TTC549 (cell line): Measurements from ENCODE around the gene MRTFB.

ENCODE experiments used
- FAIRE-seq: peaks from 2 replicates; lab custom pipeline; 2012; peaks lifted over from hg19 to GRCh38; lab: Jason Lieb, UNC

Gene MRTFB

DNA sequence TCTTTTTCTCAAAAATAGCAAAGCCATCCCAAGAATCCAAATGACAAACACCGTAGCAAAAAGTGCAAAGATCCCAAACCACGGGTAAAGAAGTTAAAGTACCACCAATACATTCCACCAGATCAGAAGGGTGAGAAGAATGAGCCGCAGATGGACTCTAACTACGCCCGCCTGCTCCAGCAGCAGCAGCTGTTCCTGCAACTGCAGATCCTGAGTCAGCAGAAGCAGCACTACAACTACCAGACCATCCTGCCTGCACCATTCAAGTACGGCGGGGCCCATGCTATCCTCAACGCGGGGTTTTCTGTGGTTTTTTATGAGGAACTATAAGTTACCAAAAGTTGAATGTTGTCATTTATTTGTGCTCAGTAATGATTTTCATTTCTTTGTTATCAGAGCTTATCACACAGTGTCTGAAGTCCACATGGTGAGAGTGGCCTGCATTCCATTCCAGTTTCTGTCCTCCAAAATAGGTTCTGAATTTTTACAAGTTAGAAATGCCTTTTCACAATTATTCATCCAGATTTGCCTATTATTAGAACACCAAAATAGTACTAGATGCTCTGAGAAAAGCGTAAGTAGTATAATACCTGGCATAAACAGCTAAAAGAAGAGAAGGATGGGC is 169.2 kb downstream of the MRTFB start:
- FAIRE-seq: no peak

DNA sequence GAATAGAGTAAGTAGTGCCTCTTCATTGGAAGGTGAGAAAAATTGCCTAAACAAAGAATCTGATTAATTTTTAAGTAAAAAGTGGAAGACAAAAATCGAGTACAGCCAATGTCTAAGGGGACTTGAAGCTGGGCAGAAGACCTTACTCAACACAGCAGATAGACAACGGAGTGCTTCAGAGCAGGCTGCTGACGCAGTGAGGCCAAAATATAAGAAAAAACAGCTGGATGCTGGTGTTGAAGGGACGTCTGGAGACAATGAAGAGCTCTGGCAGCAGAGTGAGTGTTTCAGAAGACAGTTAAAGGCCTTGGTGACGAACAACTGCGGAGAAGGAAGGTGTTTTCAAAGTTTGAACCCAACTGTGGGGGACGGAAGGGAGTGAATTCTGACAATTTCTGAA is 169.8 kb downstream of the MRTFB start:
- no peak for FAIRE-seq

DNA sequence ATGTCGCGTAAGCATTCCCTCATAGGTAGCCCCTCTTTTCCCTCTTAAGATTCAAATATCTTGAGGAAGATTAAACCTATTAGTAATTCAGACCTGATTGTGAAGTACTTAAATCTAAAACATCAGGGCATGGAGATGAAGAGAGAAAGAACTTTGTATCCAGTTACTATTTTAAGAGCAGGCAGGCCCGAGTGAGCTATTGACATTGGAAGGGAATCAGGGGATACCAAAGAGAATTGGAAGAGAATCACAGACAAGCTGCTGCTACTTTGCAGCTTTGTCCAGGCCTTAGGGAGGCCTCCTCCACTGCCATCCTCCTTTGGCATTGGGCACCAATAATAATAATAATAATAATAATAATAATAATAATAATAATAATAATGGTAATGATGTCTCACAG is 170.5 kb downstream of the MRTFB start:
- no peak for FAIRE-seq

DNA sequence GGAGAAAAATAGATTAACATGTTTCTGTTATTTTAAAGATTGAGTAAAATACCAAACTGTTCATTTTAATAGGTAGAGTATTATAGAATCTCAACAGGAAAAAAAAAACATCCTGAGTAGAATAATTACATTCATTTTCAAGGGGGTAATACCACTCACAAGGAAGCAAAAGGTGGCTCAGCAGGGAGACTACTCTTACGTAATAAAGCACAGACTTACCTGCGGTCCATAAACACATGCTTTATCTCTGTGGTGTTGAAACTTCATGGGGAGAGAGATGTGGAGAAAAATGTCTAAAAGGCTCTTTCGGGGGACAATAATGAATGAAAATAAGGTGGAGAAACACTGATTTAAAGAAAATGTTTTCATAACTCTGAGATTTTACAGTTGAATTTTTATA is 171.7 kb downstream of the MRTFB start:
- no peak for FAIRE-seq

DNA sequence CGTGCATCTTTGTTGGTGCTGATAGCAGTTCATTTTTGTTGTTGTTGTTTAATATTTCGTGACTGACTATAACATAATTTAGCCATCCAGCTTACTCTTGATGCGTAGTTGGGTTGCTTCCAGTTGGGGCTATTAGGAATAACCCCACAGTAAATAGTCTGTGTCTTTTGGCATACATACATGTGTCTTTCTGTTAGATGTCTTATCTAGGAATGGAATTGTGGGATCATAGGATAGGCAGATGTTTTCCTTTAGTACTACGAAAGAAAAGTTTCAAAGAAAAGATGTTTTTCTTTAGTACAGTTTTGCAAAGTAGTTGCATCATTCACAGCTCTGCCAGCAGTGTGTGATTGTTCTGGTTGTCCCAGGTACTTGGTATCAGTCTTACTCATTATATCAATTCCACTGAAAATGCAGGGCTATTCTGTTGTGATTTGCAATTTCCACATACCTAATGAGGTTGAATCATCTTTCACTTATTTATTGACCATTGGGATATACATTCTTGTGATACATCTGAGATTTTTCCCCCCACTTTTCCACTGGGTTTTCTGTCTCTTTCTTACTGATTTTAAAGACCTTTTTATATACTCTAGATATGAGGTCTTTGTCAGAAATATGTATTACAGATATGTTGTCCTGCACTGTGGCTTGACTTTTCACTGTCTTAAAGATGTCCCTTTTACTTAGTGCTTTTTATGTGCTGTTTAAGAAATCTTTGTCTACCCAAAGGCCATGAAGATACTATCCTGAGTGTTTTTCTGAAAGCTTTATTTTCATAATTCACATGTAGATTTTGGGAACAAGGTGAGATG is 173.3 kb downstream of the MRTFB start:
- FAIRE-seq: no peak

DNA sequence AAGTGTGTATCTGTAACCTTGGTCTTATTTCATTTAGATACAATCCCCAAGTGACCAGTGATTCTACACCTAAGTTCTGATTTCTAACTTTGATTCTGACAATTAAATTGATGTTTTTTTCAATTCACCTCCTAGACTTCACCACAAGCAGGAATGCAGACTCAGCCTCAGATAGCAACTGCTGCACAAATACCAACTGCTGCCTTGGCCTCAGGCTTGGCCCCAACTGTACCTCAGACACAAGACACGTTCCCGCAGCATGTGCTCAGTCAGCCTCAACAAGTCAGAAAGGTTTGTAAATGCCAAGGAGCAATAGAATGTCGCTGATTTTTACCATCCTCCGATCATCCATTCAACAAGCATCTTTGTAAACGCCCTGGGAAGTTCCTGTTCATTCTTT is 177.7 kb downstream of the MRTFB start:
- FAIRE-seq: no peak

DNA sequence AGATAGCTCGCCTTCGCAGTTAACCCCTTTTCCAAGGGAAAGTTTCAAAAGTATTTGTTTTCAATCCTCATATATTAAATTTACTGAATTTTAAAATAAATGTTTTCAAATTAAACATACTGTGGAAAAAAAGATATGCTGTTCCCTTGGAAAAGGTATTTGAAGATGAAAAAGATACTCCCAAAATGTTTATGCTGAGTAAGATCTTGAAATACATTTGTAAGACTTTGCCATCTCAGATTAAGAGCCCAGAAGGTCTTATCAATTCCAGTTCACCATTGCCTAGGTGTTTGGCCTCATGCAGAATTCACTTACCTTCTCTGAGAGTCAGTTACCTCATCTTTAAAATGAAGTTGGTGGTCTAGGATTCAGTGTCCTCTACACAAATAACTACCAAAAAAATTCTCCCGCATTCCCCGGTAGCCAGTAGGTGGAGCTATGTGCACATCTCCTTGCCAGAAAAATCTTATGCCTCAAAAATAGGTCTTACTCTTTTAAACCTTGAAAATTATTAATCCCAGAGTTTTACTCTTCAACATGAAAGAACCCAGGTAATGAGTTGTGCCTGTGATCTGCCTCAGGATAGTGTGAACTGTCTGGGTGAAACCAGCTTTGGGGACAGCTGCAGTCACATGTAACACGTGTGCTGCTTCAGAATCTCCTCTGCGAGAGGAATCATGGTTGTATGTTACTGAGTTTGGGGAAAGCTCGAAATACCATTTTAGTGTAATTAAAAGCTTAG is 178.3 kb downstream of the MRTFB start:
- peak; percentile 11 for FAIRE-seq

DNA sequence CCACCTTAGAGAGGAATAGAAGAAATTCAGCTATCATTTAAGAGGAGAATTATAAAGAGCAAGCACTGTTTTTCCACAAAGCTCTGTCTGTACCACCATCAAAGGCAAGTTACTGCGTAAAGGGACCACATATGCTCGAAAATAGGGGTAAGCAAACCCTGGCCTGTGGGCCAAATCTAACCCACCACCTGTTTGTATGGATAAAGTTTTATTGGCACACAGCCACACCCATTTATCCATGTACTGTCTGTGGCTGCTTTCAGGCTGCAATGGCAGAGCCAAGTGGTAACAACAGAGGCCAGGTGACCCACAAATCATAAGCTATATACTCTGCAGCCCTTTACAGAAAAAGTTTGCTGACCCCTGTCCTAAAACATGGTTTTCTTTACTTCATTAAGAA is 180.3 kb downstream of the MRTFB start:
- FAIRE-seq: no peak

DNA sequence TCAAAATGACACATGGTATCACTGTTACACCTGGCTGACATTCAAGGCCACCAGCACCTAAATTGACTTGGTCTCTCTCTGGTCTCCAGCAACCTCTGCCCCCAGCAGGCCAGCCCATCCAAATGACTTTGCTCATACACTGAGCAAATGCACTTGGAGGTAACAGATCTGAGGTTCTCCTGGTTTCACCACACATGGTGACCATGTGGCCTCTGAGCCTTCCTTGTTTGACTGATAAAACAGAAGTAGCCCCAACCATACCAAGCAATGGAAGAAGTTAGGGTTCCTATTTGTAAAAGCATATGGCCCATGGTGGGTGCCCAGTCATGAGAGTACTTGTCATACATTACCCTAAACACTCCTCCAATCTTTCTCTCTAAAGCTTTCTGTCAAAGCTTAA is 181.7 kb downstream of the MRTFB start:
- no peak for FAIRE-seq

DNA sequence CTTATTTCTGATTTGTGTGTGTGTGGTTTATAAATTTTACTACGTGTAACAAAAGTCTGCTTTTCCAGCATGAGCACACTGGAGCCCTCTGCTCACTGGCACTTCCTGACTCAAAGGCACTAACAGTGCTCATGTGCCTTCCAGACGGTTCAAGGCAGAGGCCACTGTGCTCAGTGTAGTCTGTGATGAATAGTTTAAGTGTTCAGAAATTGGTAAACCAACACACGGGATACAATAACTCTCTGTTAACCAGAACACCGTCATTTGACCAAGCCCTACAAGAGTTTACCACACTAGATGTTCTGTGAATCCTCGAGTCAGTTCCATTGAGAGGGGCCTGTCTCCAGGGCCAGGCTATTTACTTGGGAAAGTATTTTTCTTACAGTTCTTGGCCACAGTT is 191.9 kb downstream of the MRTFB start:
- no peak for FAIRE-seq

DNA sequence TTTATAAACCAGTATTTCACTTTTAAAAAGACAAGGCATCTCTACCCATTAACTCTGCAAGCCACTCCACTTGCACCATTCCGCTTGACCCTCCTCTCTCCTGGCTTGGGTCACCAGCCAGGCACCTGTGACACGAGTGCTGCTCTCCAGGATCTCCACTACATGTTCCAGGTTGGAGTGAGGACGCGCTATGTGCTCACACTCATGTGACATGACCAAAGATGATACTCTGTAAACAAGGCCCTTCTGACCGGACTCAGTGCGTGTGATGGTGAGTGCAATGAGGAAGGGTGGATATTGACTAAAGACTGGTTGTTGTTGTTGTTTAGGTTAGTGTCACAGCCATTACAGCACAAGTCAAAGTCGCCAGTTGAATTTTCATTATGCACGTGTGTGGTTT is 192.7 kb downstream of the MRTFB start:
- no peak for FAIRE-seq

DNA sequence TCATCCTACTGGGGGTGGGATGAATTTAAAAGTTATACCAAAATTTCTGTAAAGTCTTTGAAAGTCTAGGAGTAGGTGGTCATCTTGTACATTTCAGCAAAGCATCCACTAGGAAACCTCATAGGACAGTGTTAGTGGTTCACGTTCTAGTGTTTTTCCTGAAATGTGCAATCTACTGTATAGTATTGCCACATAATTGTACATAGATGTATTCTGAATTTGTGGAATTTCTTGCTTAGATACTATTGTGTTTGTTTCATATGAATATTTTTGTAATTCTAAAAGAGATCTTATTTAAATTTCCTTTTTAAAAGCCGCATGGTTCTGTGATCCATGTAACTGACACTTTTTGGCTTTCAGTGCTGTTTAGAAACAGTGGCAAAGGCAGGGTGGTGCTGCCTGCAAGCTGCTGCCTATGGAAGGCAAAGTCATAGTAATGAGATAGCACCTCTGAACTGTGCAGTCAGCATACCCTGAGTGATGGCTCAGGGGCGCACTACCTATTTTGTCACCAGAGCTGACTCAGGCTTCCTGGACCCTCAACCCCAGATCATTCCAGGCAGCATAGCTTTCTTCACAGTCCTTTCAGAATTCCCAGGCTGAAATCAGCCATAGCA is 193.3 kb downstream of the MRTFB start:
- no peak for FAIRE-seq

DNA sequence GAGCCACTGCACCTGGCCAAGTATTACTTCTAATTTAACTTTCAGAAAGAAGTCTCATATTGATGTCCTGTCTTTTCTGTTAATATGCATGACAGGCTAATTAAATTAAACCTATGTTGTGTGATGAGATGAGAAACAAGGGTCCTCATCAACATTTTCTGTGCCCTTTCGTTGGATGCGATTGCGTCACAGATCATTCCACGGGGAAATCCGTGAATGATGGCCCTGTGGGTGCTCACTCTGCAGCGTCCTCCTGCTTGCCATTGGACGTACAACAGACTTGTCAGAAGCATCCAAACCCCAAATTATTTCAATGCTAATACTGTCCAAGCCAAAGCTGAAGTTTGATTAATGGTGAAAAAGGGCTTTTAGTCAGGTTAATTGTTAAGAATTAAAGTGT is 197.0 kb downstream of the MRTFB start:
- FAIRE-seq: no peak

DNA sequence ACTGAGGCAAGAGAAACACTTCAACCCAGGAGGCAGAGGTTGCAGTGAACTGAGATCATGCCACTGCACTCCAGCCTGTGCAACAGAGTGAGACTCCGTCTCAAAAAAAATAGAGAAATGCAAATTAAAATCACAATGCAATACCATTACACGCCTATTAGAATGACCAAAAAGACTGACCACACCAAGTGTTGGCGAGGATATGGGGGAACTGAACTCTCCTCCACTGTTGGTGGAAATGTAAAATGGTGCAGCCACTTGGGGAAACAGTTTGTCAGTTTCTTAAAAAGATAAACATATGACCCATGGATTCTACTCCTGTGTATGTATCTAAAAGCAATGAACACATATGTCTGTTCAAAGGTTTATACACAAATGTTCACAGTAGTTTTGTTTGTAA is 204.8 kb downstream of the MRTFB start:
- FAIRE-seq: no peak

DNA sequence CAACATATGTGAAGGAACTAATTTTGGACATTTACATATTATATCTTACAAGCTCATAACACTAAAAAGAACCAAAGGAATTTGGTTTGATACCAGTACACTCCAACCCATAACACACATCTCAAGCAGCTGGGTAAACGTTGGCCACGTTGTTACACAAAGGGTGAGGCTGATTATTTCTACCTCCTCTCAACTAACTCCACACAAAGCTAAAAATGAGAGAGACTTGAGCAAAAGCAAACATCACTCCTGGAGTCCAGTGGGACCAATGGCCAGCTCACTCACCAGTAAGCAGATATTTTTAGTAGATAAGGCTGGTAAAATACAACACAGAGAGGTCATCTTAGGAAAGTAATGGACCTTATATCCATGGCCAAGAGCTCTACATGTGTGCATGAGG is 207.6 kb downstream of the MRTFB start:
- FAIRE-seq: no peak

DNA sequence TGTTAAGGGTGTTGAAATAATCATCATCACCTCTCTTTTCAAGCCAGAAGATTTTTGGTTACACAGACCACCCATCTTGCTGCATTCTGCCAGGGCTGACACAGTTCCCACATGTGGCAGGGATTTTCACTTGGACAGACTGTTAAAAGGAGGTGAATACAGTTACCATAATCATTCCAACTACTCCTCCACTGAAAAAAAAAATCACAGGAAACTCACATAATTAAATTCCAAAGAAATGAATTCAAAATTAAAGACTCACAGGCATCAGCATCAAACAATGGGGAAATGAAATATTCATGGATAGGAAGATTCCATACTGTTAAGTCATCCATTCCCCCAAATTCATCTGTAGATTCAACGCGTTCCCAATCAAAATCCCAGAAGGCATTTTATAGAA is 209.4 kb downstream of the MRTFB start:
- no peak for FAIRE-seq

DNA sequence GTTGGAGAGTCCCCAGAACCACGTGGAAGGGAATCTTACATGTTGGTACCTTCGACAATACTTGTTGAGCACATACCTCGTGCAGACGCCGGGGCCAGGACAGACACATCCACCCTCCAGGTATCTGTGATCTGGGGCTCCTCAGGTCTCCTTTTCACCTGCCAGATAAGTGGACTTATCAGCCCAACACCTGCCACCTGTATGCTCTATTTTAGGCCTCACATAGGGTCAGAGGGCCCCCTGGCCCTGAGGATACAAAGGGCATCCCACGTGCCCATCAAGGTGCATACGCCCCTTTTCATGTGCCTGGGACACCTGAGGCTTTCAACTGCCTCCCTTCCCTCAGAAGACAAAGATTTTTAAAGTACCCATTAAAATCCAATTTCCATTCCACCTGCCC is 212.7 kb downstream of the MRTFB start:
- no peak for FAIRE-seq

DNA sequence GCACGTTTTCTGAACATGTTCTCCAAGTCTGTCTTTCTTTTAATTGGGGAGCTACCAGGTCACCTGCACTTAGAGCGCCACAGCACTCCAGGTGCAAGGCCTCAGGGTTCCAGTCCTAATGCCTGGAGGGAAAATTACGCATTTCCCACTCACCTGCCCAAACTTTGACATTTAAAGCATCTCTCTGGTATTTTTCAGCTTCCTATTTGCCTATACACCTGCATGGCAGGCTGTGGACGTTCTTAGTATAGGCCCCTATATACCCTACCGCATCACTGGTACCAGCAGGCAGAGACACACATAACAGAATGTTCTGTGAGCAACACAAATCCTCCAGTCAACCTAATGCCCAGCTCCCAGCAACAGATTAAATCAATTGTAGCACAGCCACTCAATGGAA is 213.3 kb downstream of the MRTFB start:
- FAIRE-seq: no peak

DNA sequence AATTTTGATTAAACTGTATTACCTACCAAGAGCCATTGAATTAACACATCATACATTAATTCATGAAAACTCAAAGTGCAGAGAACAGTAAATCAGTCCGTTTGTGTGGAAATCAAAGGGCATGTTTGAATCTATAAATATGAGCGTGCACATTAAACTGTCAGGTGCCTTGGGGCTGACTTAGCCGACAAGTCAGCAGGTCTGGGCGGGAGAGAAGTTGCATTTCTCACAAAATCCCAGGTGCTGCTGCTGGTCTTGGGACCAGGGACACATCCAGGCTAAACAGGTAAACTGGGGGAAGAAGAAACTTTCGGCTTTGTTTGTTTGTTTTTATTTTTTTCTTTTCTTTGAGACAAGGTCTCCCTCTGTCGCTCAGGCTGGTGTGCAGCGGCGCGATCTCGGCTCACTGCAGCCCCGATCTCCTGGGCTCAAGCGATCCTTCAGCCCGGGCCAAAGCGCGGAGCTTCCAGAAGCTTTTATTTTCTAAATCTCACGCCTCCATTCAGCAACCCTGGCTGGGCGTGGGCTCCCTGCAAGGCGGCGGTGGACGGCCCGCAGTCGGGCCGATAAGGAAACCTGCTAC is 213.9 kb downstream of the MRTFB start:
- FAIRE-seq: no peak

DNA sequence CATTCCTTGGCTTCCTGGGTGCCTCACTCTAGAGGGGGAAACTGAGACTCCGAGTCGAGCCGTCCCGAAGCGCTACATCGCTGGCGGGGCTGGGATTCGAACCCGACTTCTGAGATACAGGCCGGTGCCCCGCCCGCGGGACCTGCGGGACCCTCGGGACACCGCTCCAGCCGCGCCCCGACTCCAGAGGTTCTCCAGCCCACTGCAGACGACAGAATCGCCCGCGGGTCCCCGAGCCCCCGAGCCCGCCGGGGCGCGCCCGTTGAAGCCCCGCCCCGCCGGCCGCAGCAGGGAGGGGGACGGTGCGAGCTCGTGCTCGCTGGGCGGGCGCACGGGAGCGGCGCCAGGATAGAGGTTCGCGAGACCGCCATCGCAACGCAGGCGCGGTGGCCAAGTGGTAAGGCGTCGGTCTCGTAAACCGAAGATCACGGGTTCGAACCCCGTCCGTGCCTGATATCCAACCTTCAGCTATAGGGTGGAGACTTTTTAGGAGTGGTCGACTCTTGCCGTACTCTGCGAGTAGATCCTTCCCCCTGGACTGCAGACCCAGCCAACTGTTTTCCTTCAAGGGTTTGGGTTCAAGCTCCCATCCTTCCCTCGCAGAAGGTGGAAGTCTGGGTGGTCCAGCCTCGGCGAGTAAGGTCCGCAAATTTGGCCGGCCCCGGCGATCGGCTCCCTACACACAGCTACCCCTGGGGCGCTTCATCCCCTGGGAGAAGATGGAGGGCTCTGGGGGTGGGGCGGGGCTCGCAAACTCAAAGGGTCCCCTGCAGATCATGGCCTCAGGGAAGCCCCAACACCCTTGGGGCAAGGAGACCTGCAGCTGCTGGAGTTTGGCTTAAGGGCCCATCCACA is 214.6 kb downstream of the MRTFB start:
- FAIRE-seq: peak; percentile 63

DNA sequence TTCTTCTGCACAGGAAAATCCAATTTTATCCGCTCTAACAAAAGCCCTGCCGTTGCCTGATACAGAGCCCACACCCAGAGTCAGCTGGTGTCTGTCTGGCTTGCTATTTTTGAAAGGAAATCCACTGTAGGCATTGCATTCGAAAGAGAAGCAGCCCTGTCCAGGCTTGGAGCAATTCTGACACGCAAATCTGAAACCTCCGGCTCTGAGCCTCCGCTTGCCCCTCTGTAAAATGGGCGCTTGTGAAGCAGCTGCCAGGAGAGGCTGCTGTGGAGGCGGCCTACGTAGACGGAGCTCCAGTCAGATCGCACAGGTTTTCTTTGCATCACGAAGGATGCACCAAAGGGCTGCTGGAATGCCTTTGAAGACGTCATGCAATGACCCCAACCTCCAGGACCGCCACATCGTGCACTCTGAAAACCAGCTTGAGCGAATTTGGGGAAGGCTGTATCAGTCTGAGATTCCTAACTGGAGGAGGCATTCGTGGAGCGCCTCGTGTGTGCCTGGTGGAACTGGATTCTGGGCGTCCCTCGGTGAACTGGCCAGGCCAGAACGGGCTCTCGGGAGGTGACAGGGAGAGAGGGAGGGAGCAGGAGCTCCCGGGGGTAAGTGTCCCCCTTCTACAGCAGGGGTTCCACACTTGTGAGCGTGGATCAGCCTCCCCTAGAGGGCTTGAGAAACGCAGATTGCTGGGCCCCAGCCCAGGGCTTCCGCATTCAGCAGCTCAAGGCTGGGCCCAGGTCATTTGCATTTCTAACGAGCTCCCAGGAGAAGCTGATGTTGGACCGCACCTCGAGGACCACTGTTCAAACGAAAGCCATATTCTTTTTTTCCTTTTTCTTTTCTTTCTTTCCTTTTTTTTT is 215.5 kb downstream of the MRTFB start:
- FAIRE-seq: no peak
